Gastroesophageal sphincter (tissue), 4 donors: Measurements from ENCODE around the gene ZNF562. TPM values are rescaled to one million over a fixed set of nuclear protein-coding genes. Genes with fewer than 3 reads are reported as not detected.

Source experiments
- ATAC-seq: fragments of 150-250 bp; one replicate; pipeline ENCODE4 v1.9.1; 2016; ENCODE audit warnings: mild to moderate bottlenecking, moderate library complexity
- H3K27ac ChIP-seq, 4 donors: fragments of 200-600 bp; sonication (generic) in 3 of 4; 1 replicate in 3 of 4; 2 replicates in 1 of 4; pipeline ENCODE4 v1.5.1; 2016 to 2019
- H3K27me3 ChIP-seq: fragments of 200-600 bp; sonication (generic); one replicate; pipeline ENCODE4 v1.5.1; 2019
- H3K36me3 ChIP-seq, 2 donors: fragments of 200-600 bp; sonication (generic); one replicate each; pipeline ENCODE4 v1.5.1; 2019; ENCODE audit warnings: control low read depth in 1 of 2
- H3K4me1 ChIP-seq, 3 donors: fragments of 200-600 bp; sonication (generic); 1 replicate in 2 of 3; 2 replicates in 1 of 3; pipeline ENCODE4 v1.5.1; 2016 to 2019; ENCODE audit warnings: control low read depth in 2 of 3
- H3K4me3 ChIP-seq, 2 donors: fragments of 200-600 bp; sonication (generic); one replicate each; pipeline ENCODE4 v1.5.1; 2019; ENCODE audit warnings: mild to moderate bottlenecking in 1 of 2, moderate library complexity in 1 of 2
- H3K9me3 ChIP-seq, 3 donors: fragments of 200-600 bp; sonication (generic); one replicate each; pipeline ENCODE4 v1.5.1; 2017 to 2019; ENCODE audit warnings: control low read depth in 2 of 3
- EP300 ChIP-seq: sonication (generic); formaldehyde crosslinking; IDR thresholded peaks from one replicate; pipeline ENCODE4 v1.6.1; 2017; ENCODE audit warnings: antibody characterized with exemption, mild to moderate bottlenecking
- POLR2A ChIP-seq, 2 donors: fragments of 450-650 bp; IDR thresholded peaks; one replicate each; pipeline ENCODE4 v1.6.1; 2017; ENCODE audit warnings: antibody characterized with exemption in 2 of 2, mild to moderate bottlenecking in 2 of 2, moderate library complexity in 1 of 2
- POLR2AphosphoS5 ChIP-seq: sonication (generic); formaldehyde crosslinking; IDR thresholded peaks from one replicate; pipeline ENCODE4 v1.6.1; 2017; ENCODE audit warnings: antibody characterized with exemption
- WGBS, 2 donors: methylation state at CpG; one replicate each; pipeline ENCODE4 v1.1.5; 2018; ENCODE audit warnings: low coverage in 1 of 2; 5-methylcytosine and 5-hydroxymethylcytosine counted together
- total RNA-seq, 4 donors: library from RNA; depleted of rRNA; stranded (reverse); fragments of >200 nt; gene quantifications; one replicate each; pipeline ENCODE4 v1.1.0, GENCODE V29; 2016
- TF ChIP-seq, protein P1 (sequence below), 4 experiments: fragments of 200-600 bp in 2 of 4; fragments of 450-650 bp in 2 of 4; sonication (generic) in 1 of 4; IDR thresholded peaks; one replicate each; pipeline ENCODE4 v1.5.1; 2017 to 2019; ENCODE audit warnings: antibody characterized with exemption in 4 of 4, mild to moderate bottlenecking in 2 of 4, moderate library complexity in 2 of 4

The ZNF562 gene
- total RNA-seq, 4 donors from 2014 or later = 26.9 to 35.9 (median 30.5) TPM

DNA sequence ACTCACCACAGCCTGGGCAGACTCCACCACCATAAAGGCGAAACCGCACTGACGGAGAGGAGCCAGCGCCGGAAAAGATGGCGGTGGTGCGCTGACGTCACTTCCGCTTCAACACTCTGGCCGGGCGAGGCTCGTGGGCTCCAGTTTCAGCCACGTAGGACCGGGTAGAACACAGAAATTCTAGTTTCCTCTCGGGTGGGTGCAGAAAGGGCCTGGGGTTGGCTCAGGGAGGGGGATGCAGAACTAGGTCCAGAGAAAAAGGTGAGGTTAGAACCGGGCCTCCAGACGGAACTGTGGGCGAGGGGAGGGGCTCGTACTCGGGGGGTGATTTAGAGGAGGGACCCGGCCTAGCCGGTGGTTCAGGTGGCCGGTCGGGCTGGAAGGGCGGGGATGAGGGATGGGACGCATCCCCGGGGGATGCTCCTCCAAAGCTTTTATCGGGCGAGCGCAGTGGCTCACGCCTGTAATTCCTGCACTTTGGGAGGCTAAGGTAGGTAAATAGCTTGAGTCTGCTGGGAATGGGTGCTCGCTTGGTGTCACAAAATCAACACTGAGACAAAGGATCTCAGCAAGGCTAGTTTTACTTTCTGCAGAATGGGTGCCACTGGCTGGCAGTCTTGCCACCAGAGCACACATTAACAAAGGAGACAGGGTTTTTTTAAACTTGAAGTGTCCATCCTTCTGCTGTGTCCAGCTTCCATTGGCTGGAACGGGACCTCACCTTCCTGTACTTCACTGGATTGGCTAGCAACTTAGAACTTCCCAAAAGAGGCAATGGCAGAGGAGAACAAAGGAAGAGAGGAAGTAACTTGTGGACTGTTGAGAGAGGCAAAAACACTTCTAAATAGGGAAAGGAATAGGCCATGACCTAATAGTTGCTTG lies 53.5 kb downstream of the ZNF562 start, which contains the start of gene ZNF561:
Gene ZNF561, minus strand, starts transcription at position 77 of the 882 bp plus-strand sequence. CDS start 1,776 bp downstream, outside the sequence.
- Histone ChIP-seq H3K4me3 (peak within 1 kb of the TSS; percentile 44 to 77), H3K4me1 (peaks cover 0 to 54% (median 7%) of the 10 kb centered on the region in 3 donors), H3K27ac (peak within 1 kb of the TSS; percentile 74 to 94 (median 92)), H3K27me3 (no peaks in the 10 kb centered on the region), H3K9me3 (no peaks in the 10 kb centered on the region), H3K36me3 (peaks cover 0 to 30% of the 10 kb centered on the region in 2 donors)
- 0% methylated on average over 8 to 25 of the region's 33 CpGs for WGBS, 2 donors
- ATAC-seq = peak; percentile 90
- TF ChIP-seq POLR2A (IDR thresholded peaks at IDR 0.05) (peak in 1 of 2 donors; percentile 26), EP300 (no peak)

DNA sequence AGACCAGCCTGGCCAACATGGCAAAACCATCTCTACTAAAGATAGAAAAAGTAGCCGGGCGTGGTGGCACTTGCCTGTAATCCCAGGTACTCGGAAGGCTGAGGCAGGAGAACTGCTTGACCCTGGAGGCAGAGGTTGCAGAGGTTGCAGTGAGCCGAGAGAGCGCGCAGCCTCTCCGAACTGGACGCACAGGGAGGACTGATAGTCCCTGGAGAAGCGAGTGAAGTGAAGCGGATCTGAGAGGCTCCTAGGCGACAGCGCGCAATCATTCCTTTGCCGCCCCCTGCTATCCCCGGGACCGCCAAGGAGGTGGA lies 54.1 kb downstream of the ZNF562 start:
- 0% methylated on average over 6 of the region's 16 CpGs; no CpG with 5 or more reads in 1 of the 2 donors for WGBS, 2 donors
- Histone ChIP-seq H3K4me1 (peaks cover 0 to 48% (median 7%) of the 10 kb centered on the region in 3 donors), H3K4me3 (peak overlapping the region; percentile 44 to 77), H3K27me3 (no peaks in the 10 kb centered on the region), H3K27ac (peak overlapping the region; percentile 74 to 94 (median 92)), H3K36me3 (peaks cover 3 to 36% of the 10 kb centered on the region in 2 donors), H3K9me3 (no peaks in the 10 kb centered on the region)
- TF ChIP-seq, protein P1, sequence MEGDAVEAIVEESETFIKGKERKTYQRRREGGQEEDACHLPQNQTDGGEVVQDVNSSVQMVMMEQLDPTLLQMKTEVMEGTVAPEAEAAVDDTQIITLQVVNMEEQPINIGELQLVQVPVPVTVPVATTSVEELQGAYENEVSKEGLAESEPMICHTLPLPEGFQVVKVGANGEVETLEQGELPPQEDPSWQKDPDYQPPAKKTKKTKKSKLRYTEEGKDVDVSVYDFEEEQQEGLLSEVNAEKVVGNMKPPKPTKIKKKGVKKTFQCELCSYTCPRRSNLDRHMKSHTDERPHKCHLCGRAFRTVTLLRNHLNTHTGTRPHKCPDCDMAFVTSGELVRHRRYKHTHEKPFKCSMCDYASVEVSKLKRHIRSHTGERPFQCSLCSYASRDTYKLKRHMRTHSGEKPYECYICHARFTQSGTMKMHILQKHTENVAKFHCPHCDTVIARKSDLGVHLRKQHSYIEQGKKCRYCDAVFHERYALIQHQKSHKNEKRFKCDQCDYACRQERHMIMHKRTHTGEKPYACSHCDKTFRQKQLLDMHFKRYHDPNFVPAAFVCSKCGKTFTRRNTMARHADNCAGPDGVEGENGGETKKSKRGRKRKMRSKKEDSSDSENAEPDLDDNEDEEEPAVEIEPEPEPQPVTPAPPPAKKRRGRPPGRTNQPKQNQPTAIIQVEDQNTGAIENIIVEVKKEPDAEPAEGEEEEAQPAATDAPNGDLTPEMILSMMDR (IDR thresholded peaks at IDR 0.05) = no peak
- TF ChIP-seq EP300 (no peak), POLR2A (IDR thresholded peaks at IDR 0.05) (no peak), POLR2AphosphoS5 (no peak)
- peak; percentile 38 for ATAC-seq

DNA sequence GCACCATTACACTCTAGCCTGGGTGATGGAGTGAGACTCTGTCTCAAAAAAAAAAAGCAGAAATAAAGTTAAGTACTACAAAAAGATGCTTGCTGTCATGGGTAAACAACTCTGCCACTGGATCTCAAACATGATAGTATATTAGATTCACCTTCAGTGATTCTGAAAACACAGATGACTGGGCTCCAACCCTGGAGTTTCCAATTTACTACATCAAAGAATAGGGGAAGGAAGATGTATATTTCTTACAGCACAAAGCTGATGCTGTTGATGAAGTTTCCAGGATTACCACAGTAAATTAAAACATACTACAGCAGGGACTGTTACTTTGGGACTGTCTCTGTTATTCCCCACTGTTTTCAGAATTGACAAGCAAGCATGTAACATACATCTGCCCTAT lies 59.1 kb downstream of the ZNF562 start:
- Histone ChIP-seq H3K9me3 (peaks cover 0 to 28% (median 0%) of the 10 kb centered on the region in 3 donors), H3K4me3 (no peak overlapping the region), H3K27me3 (no peaks in the 10 kb centered on the region), H3K36me3 (peaks cover 14 to 85% of the 10 kb centered on the region in 2 donors), H3K4me1 (peaks cover 0 to 15% (median 7%) of the 10 kb centered on the region in 3 donors), H3K27ac (no peak overlapping the region)
- TF ChIP-seq POLR2A (IDR thresholded peaks at IDR 0.05) (no peak), POLR2AphosphoS5 (no peak), EP300 (no peak)
- TF ChIP-seq, protein P1 (IDR thresholded peaks at IDR 0.05) = no peak
- ATAC-seq = no peak

DNA sequence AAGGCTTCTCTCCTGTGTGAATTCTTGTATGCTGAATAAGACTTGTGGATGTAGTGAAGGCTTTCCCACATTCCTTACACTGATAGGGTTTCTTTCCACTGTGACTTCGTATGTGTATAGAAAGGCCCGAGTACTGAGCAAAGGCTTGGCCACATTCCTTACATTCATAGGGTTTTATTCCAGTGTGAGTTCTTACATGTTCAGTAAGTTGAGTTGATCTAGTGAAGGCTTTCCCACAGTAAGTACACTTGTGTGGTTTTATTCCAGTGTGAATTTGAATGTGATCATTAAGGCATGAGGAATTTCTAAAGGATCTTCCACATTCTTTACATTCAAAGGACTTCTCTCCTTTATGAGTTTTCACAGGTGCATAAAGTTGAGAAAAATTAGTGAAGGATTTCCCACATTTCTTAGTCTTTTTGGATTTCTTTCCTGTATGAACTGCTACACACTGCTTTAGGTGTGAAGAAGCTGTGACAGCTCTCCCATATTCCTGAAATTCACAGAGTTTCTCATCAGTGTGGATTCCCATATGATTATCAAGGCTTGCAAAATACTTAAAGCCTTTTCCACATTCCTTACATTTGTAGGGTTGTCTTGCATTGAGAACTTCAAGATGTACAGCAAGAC lies 64.3 kb downstream of the ZNF562 start:
- Histone ChIP-seq H3K36me3 (peaks cover 18 to 83% of the 10 kb centered on the region in 2 donors), H3K27ac (no peak overlapping the region), H3K9me3 (peaks cover 0 to 80% (median 6%) of the 10 kb centered on the region in 3 donors), H3K27me3 (no peaks in the 10 kb centered on the region), H3K4me1 (no peaks in the 10 kb centered on the region), H3K4me3 (no peak overlapping the region)
- ATAC-seq = no peak
- TF ChIP-seq, protein P1 (IDR thresholded peaks at IDR 0.05) = no peak
- TF ChIP-seq POLR2AphosphoS5 (no peak), EP300 (no peak), POLR2A (IDR thresholded peaks at IDR 0.05) (no peak)
- 93 to 100% methylated on average over 2 of the region's 2 CpGs for WGBS, 2 donors

DNA sequence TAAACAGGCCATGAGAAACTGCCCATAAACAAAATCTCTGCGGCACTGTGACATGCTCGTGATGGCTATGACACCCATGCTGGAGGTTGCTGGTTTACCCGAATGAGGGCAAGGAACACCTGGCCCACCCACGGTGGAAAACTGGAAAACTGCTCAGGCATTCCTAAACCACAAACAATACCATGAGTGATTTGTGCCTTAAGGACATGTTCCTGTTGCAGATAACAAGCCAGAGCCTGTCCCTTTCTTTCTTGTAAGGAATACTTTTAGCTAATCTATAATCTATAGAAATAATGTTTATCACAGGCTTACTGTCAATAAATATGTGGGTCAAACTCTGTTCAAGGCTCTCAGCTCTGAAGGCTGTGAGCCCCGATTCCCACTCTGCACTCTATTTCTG lies 66.0 kb downstream of the ZNF562 start:
- Histone ChIP-seq H3K4me3 (no peak overlapping the region), H3K9me3 (peaks cover 0 to 87% (median 6%) of the 10 kb centered on the region in 3 donors), H3K27me3 (no peaks in the 10 kb centered on the region), H3K27ac (no peak overlapping the region), H3K36me3 (peaks cover 18 to 66% of the 10 kb centered on the region in 2 donors), H3K4me1 (no peaks in the 10 kb centered on the region)
- ATAC-seq = no peak
- no peak for TF ChIP-seq EP300
- TF ChIP-seq, protein P1 (IDR thresholded peaks at IDR 0.05) = no peak
- TF ChIP-seq POLR2AphosphoS5 = no peak
- no peak for TF ChIP-seq POLR2A (IDR thresholded peaks at IDR 0.05)
- WGBS, 2 donors = 76 to 88% methylated on average over 3 to 4 of the region's 5 CpGs
